Activated CD8-positive, alpha-beta memory T cell treated with anti-CD3 and anti-CD28 coated beads, Interleukin-2, amount 50 U/mL, for 4 hours (primary cell): Measurements from ENCODE around the gene PLTP.
"Not testable (repeated sequence)": the region's sequence is repeated elsewhere in the genome, so short reads cannot be mapped to it uniquely, and the experiment has no call there.

Experiments used
- DNase-seq: peaks from one replicate; pipeline ENCODE4 v3.0.0-alpha.2; 2020

PLTP gene

GRCh38 chr20:45911486-45912343 lies at the start of gene PLTP:
Gene PLTP, minus strand, starts transcription at chr20:45912155. Its CDS starts 703 bp downstream, at chr20:45911452.
- peak; percentile 32 for DNase-seq

DNA sequence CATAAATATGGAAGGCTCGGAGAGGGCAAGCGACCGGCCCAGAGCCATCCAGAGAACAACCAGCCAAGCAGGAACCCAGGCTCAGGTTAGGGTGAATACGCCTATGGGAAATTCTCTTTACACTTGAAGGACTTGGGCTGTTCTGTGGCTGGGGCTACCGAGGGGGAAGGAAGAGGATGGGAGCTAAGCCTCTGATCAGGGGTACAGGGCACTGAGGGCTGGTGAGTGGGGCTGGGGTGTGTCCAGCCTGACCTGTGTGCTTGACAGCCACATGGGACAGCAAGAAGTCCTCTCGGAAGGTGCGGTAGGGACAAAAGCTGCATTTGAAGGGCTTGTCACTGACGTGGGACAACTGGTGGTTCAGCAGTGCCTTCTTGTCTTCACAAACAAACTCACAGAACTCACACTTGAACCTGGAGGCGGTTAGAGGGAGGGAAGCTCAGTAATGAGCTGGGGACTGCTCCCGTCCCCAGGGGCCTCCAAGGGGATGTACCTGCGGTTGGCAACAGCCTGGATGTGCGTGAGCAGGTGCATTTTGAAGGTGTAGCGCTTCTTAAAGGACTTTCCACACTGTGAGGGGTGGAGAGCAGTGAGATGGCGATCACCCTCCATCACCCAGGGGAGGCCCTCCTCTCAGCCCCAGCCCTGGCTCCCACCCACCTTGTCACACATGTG lies 48.1 kb upstream of the PLTP start:
- no peak for DNase-seq

DNA sequence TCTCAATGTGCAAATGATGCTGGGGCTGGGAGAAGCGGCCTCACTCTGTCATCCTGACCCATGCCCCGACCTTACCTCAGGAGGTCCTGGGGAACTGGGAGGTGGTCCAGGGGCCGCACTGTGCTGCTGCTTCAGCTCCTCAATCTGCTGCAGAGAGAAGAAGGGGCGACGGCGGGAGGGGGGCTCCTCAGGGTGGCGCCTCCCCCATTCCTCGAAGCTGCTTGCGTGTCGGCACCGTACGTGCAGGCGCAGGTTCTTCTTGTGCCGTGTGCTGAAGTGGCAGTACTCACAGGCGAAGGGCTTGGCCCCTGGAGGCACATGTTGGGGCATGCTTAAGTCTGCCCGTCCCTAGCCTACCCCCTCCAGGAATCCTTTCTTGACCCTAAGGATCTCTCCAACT lies 47.2 kb upstream of the PLTP start:
- no peak for DNase-seq

DNA sequence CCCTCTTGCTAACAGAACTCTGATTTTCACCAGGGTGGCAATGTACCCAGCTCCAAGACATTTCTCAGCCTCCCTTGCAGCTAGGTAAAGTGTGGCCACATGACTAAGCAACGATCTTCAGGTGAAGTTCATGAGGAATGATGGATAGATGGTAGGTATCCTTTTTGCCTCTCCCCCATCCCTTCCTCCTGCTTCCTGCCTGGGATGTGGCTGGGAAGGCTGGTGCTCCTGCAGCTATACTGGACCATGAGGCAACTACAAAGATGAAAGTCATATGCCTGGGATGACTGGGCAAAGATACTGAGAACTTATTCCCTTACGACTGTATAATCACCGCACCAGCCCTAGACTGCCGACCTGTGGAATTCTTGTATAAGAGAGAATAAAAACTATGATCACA lies 46.6 kb upstream of the PLTP start:
- no peak for DNase-seq

- DNase-seq, result no peak
These were observed 45.3 kb upstream of the PLTP start for GRCh38 chr20:45957021-45957941.

GRCh38 chr20:45956326-45956725 lies 44.4 kb upstream of the PLTP start:
- DNase-seq, result not testable (repeated sequence)

- no peak for DNase-seq
These were observed 41.7 kb upstream of the PLTP start for GRCh38 chr20:45953672-45954071.

- no peak for DNase-seq
These were observed 40.9 kb upstream of the PLTP start for GRCh38 chr20:45952861-45953260.

DNA sequence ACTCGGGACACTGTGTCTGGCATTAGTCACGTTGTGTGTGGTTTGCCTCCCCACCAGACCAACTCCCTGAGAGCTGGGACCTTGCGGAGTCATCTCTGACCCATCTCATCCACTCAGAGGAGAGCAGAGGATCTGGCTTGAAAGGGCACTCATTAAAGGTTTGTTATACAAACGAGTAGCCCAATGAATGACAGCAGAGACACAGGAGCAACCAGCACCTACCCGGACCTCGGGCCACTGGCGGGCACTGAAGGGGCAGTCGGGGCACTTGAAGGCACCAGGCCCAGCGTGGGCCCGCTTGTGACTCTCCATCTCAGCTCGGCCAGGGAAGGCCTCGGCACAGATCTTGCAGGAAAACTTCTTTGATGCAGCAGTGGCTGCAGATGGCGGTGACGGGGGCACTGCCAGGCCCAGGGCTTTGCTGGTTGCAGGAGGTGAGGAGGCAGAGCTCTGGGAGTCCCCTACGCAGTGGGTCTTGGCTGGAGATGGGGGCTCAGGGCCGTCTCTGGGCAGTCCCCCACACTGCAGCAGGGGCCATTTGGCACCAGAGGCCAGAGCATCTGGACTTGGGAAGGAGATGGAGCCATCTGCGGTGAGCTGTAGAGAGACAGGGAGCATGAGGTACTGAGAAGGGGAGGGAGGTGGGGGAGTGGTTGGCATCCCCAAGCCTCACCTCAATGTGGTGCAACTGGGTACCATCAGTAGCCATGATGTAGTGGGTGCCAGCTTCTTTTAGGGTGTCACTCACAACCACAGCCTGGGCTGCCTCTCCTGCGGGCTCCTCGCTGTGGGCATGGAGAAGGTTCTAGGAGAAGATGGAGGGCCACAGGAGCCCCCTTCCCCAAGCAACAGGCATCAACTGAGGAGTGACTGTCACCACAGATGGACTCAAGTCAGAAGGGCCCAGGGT lies 40.2 kb upstream of the PLTP start:
- no peak for DNase-seq

- no peak for DNase-seq
These were observed 38.3 kb upstream of the PLTP start for GRCh38 chr20:45950330-45950646.

DNA sequence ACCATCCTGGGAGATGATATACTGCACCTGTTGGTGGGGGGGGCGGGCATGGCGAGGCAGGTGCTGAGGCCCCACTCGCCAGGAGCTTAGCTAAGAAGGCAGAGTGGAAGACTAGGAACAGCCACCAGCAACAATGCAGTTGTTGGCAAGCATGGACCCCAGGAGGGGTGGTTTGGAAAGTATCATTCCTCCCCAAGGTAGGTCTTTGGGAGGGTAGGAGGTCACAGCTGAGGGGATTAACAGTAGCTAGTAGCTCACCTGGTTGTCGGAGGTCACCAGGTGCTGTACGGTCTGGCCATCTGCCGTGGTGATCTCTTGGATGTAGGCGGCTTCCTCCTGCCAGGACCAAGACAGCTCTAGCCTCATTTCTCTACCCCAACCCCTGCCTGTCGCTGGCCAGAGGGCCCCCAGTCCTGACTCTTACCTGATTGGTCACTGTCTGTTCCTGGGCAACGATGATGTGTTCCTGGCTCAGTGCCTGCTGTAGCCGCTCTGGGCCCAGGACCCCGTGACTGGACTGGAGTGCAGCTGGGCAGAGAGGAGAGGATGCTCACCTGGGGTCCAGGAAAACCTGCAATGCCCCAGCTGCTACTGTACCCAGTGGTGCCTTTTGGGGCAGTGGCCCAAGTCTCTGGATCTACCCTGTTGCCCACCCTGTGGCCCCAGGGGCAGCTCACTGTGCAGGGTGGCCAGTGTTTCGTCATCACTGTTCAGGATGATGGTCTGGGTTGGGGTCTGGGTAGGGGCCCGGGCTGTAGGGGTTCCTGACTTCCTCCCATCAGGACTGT lies 37.8 kb upstream of the PLTP start:
- DNase-seq, result no peak

DNA sequence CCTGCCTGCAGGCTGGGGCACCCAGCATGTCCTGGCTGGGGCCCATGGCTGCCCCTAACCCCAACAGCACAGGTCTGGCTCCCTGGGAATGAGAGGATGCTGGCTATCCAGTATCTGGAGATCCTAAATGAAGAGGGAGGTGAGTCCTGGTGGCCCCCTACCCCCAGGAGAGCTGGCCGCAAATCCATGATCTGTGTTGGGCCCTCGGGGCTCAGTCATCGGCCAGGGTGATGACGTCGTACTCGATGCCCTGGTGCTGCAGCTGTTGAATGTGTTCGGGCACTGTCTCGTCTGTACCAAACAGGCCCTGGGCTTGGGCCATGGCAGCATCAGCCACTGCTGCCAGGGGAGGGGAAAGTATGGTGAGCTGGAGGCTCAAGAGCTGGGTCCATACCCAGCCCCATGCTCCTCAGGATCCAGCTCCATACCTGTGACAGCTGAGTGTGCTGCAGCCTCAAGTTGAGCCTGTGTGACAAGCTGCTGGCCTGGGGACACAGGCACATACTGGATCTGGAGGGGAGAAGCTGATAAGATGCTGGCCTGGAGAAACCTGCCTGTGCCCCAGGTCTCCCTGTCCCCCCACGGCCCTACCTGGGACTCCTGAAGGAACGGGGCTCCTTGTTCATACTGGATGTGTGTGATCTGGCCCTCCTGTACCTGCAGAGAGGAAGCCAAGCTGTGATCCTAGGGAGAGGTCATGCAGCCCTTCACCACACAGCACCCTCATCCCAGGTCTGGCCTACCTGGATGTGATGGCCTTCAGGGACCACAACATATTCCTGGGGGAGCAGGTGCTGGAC lies 37.0 kb upstream of the PLTP start:
- no peak for DNase-seq

- no peak for DNase-seq
These were observed 36.3 kb upstream of the PLTP start for GRCh38 chr20:45948261-45948733.

DNA sequence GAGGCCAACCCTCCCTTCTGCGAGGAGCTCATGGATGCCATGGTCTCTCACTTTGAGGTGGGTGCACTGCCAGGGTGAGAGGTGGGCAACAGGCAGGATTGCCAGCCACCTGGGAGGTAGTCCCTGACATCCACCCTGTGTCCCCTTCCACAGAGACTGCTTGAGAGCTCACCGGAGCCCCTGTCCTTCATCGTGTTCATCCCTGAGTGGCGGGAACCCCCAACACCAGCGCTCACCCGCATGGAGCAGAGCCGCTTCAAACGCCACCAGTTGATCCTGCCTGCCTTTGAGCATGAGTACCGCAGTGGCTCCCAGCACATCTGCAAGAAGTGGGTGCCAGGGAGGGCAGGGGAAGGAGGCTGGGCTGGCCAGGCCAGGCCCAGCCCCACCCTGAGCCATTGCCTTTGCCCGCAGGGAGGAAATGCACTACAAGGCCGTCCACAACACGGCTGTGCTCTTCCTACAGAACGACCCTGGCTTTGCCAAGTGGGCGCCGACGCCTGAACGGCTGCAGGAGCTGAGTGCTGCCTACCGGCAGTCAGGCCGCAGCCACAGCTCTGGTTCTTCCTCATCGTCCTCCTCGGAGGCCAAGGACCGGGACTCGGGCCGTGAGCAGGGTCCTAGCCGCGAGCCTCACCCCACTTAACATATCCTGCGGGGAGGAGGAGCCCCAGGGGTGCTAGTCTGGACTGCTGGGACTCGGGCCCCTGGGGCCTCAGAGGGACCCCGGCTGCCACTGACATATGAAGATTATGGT lies 35.3 kb upstream of the PLTP start:
- DNase-seq, result no peak

DNA sequence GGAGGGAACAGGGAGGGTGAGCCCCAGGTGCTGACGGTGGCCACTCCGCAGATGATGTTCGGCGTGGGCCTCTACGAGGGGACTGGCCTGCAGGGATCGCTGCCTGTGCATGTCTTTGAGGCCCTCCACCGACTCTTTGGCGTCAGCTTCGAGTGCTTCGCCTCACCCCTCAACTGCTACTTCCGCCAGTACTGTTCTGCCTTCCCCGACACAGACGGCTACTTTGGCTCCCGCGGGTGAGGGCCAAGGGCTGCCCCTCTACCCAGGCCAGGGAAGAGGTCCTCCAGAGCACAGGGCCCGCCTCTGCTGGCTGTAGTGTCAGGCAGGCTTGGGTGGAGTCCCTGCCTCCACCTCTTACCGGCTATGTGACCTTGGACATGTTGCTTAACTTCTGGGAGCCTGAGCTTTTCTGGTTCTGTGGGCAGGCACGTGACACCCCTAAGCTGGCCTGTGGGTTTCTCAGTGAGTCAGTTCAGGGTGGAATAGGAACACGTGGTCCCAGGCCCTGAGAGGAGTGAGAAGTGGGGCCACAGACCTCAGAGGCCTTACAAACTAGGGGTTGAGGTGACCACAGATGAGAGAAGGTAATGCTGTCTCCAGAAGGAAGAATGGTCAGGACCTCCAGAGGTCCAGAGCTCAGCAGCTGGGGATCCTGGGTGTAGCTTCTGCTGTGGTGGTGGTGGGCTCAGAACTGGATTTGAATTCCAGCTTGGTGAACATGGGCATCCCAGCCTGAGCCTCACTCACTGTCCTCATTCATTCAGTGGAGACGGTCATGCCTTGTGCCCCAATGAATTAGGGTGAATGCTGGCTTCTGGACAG lies 34.4 kb upstream of the PLTP start:
- DNase-seq, result peak; percentile 44

DNA sequence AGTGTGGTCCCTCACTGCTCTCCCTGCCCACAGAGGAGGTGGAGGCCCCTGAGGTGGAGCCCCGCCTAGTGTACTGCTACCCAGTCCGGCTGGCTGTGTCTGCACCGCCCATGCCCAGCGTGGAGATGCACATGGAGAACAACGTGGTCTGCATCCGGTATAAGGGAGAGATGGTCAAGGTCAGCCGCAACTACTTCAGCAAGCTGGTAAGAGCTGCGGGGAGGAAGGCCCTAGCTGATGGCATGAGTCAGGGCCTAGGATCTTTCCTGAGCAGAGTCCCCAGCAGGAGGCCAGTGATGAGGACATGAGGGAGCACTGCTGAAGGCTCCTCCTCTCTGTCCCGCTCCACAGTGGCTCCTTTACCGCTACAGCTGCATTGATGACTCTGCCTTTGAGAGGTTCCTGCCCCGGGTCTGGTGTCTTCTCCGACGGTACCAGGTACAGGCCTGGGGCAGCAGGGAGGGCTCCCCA lies 33.8 kb upstream of the PLTP start:
- DNase-seq, result no peak

- DNase-seq, result no peak
These were observed 33.2 kb upstream of the PLTP start for GRCh38 chr20:45944965-45945677.
